ENCODE data around the gene TSPAN9. TPM values are rescaled to one million over a fixed set of nuclear protein-coding genes. Genes with fewer than 3 reads are reported as not detected.

Gene TSPAN9
- total RNA-seq, 2 donors from 2014 or later: 41.9 to 50.0 TPM

GRCh38 chr12:3222979-3223378 is 145.8 kb downstream of the TSPAN9 start:
- H3K4me3 ChIP-seq: no peak overlapping the region
- no peaks in the 10 kb centered on the region for H3K9me3 ChIP-seq
- peaks cover 13% of the 10 kb centered on the region for H3K4me1 ChIP-seq (replicated peaks)
- no peak overlapping the region for H3K27ac ChIP-seq
- no peak for TF ChIP-seq POLR2A (IDR thresholded peaks at IDR 0.05)
- TF ChIP-seq CTCF (IDR thresholded peaks at IDR 0.05): no peak
- no peak for TF ChIP-seq POLR2AphosphoS5 (IDR thresholded peaks at IDR 0.05)
- WGBS: 83% methylated on average over 15 of the region's 15 CpGs
- no peaks in the 10 kb centered on the region for H3K27me3 ChIP-seq (replicated peaks; ENCODE audit: insufficient read depth)
- no peaks in the 10 kb centered on the region for H3K36me3 ChIP-seq
- DNase-seq (ENCODE audit: low spot score): no peak
- intact Hi-C loops (cut with DNase I): no loop called here

GRCh38 chr12:3223601-3224529 is 146.7 kb downstream of the TSPAN9 start:
- peaks cover 6% of the 10 kb centered on the region for H3K4me1 ChIP-seq (replicated peaks)
- no peaks in the 10 kb centered on the region for H3K9me3 ChIP-seq
- no peak for DNase-seq (ENCODE audit: low spot score)
- intact Hi-C loops (cut with DNase I): no loop called here
- 90% methylated on average over 18 of the region's 18 CpGs for WGBS
- H3K36me3 ChIP-seq: no peaks in the 10 kb centered on the region
- H3K4me3 ChIP-seq: no peak overlapping the region
- no peak overlapping the region for H3K27ac ChIP-seq
- no peak for TF ChIP-seq POLR2A (IDR thresholded peaks at IDR 0.05)
- no peak for TF ChIP-seq CTCF (IDR thresholded peaks at IDR 0.05)
- no peak for TF ChIP-seq POLR2AphosphoS5 (IDR thresholded peaks at IDR 0.05)
- H3K27me3 ChIP-seq (replicated peaks; ENCODE audit: insufficient read depth): no peaks in the 10 kb centered on the region

GRCh38 chr12:3224530-3224903 is 147.3 kb downstream of the TSPAN9 start:
- TF ChIP-seq POLR2AphosphoS5 (IDR thresholded peaks at IDR 0.05) (no peak), CTCF (IDR thresholded peaks at IDR 0.05) (no peak), POLR2A (IDR thresholded peaks at IDR 0.05) (no peak)
- Histone ChIP-seq H3K9me3 (no peaks in the 10 kb centered on the region), H3K27ac (no peak overlapping the region), H3K27me3 (replicated peaks; ENCODE audit: insufficient read depth) (no peaks in the 10 kb centered on the region), H3K36me3 (no peaks in the 10 kb centered on the region), H3K4me3 (no peak overlapping the region), H3K4me1 (replicated peaks) (no peaks in the 10 kb centered on the region)
- 90% methylated on average over 19 of the region's 19 CpGs for WGBS
- intact Hi-C loops (cut with DNase I): no loop called here
- DNase-seq (ENCODE audit: low spot score): no peak

GRCh38 chr12:3225154-3225795 is 148.1 kb downstream of the TSPAN9 start:
- no peaks in the 10 kb centered on the region for H3K27me3 ChIP-seq (replicated peaks; ENCODE audit: insufficient read depth)
- H3K27ac ChIP-seq: no peak overlapping the region
- no peaks in the 10 kb centered on the region for H3K4me1 ChIP-seq (replicated peaks)
- 83% methylated on average over 20 of the region's 20 CpGs for WGBS
- H3K36me3 ChIP-seq: no peaks in the 10 kb centered on the region
- no peaks in the 10 kb centered on the region for H3K9me3 ChIP-seq
- intact Hi-C loops (cut with DNase I): no loop called here
- TF ChIP-seq POLR2AphosphoS5 (IDR thresholded peaks at IDR 0.05) (no peak), CTCF (IDR thresholded peaks at IDR 0.05) (no peak), POLR2A (IDR thresholded peaks at IDR 0.05) (no peak)
- DNase-seq (ENCODE audit: low spot score): no peak
- H3K4me3 ChIP-seq: no peak overlapping the region
